Neural cell (in vitro differentiated cells): ENCODE data around the gene HLCS.

Experiments
- CTCF ChIP-seq: fragments of 450-650 bp; IDR thresholded peaks from 2 replicates; pipeline ENCODE4 v1.5.1; 2014; ENCODE audit warnings: antibody characterized with exemption, mild to moderate bottlenecking, moderate library complexity; ENCODE audit not compliant: poor library complexity, severe bottlenecking
- EP300 ChIP-seq: fragments of 450-650 bp; conservative IDR thresholded peaks from 2 replicates; pipeline ENCODE4 v1.6.1; 2014; ENCODE audit warnings: antibody characterized with exemption, mild to moderate bottlenecking, moderate library complexity; ENCODE audit not compliant: poor library complexity, severe bottlenecking
- POLR2AphosphoS5 ChIP-seq: IDR thresholded peaks from 2 replicates; pipeline ENCODE4 v1.6.1; 2012
- RAD21 ChIP-seq: fragments of 450-650 bp; conservative IDR thresholded peaks from 2 replicates; pipeline ENCODE4 v1.6.1; 2014; ENCODE audit warnings: antibody characterized with exemption, mild to moderate bottlenecking, moderate library complexity
- TAF1 ChIP-seq: IDR thresholded peaks from 2 replicates; pipeline ENCODE4 v1.6.1; 2012; ENCODE audit warnings: low read depth

- TF ChIP-seq POLR2AphosphoS5 (no peak), CTCF (no peak), RAD21 (no peak), TAF1 (no peak), EP300 (no peak)
These were observed 238.6 kb downstream of the HLCS start for GRCh38 chr21:36727866-36728265.
